Glomerular visceral epithelial cell (primary cell): ENCODE results near the gene HIPK2.
A peak's percentile ranks its signal among the peaks of the same experiment; 100 is the strongest.

ENCODE experiments used
- DNase-seq: peaks from one replicate; pipeline ENCODE4 v3.0.0-alpha.2; 2016; ENCODE audit errors: extremely low spot score

Gene HIPK2

DNA sequence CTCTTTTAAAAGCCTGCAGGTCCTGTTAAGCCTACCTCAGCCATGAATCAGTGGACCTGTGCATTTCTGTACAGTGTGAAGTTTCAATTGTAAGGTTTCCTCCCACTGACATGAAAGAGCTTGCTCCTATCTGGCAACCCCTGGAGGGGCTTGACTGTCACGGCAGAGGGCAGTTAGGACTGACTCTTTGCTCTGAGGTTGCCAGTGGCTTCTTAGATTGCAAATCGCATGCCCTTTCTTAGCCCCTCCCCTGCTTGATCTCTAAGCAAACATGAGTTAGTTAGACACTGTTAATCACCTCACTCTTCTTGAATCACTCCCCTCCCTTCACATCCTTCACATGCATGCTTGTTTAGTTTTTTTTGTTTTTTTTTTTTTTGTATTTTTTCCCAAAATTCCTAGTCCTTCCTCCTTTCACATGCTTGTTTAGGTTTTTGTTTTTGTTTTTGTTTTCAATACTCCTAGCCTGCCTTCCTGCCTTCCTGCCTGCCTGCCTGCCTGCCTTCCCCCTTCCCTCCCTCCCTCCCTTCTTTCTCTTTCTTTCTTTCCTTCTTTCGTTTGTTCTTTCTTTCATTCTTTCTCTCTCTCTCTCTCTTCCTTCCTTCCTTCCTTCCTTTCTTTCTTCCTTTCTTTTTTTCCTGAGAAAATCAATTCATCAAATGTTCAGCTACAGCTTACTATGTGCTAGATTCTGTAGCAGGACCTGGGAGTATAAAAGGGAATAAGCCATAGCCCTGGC lies 6.0 kb upstream of the HIPK2 start:
- no peak for DNase-seq

DNA sequence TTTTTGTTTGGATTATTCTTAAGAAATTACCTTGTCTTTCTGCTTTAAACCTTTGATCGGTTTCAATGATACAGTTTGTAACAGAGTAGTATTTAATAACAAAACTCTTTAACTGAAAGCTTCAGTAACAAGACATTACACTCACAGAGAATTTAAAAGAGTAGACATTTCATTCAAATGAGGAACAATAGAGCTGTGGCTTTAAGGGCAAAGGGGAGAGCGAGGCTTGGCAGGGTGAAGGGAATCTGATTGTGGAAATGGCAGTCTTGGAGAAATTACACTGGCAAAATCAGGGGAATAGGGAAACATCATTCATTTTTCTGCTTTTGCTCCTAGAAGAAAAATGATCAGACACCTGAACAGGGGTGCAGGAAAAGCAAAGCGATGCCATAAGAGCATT lies 5.1 kb upstream of the HIPK2 start:
- no peak for DNase-seq

DNA sequence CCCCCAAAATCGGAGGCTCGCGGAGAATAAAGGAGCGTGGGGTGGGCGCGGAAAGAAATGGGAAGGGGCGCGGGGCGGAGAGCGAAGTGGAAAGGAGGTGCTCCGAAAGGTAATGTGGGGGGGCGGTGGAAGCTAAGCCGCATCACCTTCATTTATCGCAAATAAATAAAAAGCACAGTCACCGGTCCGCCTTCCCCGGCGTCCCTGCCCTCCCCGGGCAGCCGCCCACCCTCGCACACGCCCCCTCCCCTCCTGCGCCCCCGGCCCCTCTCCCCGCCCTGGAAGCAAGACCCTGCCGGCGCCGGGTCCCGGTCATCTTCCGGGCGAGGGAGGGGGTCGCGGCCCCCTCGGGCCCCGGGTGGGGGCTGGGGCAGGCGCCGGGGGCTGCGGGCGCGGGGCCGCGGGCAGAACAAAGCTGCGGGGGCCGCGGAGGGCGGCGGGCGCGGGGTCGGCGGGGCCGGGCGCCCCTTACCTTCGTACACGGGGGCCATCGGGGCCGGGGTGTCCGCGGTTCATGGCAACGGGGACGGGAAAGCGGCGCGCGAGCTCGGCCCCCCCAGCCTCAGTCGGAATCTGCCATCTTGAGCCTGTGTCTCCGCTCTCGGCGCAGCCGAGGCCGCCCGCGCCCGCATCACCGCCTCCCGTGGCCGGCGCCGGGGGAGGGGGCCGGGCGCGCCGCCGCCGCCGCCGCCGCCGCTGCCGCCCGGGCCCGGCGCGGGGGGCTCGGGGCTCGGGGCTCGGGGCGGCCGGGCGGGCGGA lies 486 bp downstream of the HIPK2 start:
- peak; percentile 31 for DNase-seq

DNA sequence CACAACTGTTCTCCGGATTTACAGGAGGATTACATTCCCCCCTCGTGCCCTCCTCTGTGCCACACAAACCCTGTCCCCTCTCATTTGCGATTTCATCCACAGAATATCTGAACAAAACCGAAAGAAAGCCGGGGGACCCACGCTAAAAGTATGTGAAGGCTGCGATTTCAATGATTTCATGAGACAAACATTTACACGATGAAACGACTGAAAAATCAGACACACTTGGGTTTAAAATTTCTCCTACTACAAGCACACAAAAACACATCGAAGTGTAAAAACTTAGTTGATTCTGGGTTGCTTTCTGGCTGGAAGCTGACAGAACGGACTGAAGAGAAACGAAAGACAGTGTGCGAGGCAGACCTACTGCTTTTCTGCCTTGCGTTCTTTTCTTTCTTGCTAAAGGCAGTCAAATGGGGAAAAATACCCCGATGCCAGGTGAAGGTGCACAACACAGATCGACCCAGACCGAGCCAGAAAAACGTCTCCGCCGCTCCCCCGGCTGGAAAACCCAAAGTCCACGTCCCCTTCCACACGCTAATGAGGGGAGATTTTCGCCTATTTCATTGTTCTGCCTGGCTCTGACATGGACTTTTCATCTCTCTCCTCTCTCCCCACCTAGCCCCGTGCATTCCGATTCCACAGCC lies 1.2 kb downstream of the HIPK2 start:
- DNase-seq = peak; percentile 47

DNA sequence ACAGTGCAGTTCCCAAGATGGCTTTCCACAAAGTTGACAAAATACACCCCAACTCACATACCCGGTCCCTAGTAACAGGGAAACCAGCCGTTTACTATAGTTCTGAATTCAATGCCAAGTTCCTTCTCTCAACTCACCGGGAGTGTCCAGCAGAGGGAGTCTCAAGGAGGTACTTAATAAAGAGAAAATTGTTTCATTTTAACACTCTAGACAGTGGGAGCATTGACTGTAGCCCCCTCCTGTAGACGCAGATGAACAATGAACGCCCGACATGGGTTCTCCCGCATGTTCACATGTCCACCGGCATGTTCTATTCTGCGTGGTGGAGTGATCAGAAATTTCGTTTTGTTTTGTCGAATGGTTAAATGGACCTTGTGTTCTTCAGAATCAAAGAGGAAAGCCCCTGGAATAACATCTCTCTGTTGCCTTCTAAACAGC lies 1.9 kb downstream of the HIPK2 start:
- peak; percentile 71 for DNase-seq

DNA sequence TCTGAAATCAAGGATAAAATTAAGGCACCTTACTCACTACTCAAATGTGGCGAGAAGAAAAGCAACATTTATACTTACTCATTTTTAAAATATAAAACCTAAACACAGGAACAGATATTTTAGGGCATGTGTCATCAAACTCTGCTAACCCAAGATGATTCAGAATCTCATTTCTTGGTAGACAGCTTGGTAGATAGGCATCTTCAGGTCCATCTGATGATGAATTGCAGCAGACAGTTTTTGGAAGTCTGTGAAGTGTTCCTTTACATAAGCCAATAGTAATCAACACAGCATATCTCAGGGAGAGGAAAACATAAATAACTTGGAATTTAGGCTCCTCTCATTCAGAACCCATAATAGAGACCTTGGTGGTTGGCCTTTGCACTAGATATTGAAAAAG lies 3.4 kb downstream of the HIPK2 start:
- DNase-seq = peak; percentile 60

DNA sequence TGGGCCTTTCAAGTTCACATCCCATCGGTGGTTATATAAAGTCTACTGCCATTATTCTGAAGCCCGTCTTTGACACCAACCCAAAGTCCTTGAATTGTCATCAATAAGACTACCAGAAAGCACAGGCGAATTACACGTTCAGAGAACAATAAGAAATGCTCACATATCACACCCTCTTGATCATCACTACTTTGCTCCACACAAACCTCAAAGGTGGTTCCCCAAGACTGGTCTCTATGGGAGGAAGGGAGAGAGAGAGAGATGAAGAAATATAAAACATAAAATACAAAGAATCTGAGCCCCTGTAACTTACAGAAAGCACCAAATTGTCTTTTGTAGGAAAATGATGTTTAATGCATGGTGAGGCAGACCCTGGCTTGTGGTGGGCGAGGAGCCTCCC lies 4.4 kb downstream of the HIPK2 start:
- DNase-seq = no peak

DNA sequence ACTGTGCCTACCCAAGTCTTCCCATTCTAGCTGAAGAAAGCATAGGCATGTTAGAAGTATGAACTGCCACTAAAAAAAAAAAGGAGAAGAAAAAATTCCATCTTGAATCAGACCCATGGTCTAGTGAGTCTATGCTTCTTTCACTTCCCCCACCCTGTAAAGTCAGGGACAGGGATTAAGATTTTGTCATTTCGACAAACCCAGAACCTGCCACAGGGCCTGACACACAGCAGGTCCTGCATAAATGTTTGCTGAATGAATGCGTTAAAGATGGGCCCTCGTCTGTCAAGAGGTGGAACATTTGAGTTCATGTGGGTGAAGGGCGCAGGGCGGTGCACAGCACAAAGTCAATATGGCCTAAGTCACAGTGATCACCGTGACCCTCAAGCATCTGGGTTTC lies 4.9 kb downstream of the HIPK2 start:
- no peak for DNase-seq

DNA sequence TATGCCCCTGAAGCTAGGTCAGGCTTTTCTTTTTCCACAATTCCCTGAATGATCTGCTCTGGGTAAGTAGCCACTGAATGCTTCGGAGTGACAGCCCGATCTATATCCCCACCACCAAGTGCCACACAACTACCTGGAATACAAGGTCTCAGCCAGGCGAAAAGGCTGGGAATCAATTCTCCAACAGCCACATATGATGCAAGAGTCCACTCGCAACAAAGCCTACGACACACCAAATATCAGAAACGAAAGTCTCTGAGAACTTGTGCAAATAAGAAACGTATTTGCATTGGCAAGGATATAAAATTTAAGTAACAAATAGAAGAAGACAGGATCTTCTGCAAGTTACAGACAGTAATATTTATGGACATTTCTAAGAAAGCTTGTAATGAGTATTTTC lies 5.7 kb downstream of the HIPK2 start:
- no peak for DNase-seq

DNA sequence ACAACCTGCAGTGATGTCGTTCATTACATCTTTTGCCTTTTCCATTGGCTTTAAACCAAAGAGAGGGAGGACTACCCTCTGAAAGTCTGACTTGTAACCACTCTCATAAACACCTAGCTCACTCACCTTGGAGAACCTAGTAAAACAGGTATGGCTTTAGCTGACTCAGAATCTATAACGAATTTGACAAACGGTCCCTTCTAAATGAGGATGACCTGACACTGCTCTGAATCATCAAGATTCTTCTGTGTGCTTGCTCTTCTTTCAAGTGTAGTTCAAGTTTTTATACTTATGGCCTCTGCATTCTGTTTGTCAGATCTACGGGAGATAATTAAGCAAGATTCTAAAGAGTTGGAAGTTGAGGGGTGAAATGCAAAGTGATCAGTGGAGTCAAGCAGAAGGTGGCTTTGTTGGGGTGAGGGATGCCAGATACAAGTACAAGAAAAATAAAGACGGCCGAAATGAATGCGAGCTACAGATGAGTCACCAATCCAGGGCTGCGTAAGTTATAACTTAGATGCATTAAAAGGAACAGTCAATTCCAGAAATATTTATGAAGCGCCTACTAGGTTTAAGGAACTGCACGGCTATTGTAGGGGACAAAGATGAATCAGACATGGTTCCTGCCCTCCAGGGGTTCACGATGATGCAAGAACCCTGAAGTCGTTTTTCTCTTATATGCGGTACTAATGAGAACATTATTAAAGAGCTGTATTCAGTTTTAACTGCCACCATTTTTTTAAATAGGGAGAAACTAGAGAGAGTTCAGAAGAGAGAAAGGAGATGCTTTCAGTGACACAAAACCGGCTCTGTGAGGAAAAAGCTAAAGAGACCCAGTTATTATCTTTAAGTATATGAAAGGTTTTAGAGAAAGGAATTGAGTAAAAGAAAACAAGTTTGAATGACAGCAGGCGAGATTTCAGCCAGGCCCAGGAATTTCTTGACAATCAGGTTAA lies 6.5 kb downstream of the HIPK2 start:
- peak; percentile 65 for DNase-seq

DNA sequence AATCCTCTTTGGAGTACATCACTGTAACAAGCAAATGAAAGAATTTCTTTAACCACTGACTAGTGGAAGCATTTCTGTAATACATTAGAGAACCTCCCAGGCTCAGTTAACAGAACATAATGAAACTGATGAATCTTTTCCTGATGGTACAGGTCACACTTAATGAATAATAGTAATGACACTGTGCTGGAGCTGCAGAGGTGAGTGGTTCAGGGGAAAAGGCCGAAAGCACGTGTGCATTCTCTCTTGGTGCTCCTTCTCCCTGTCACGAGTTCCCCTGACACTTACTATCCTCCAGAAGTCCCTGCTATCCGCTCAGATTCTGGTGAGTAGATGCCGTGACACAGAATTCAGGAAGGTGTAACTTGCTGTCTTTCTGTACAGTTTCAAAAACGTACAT lies 8.0 kb downstream of the HIPK2 start:
- no peak for DNase-seq

DNA sequence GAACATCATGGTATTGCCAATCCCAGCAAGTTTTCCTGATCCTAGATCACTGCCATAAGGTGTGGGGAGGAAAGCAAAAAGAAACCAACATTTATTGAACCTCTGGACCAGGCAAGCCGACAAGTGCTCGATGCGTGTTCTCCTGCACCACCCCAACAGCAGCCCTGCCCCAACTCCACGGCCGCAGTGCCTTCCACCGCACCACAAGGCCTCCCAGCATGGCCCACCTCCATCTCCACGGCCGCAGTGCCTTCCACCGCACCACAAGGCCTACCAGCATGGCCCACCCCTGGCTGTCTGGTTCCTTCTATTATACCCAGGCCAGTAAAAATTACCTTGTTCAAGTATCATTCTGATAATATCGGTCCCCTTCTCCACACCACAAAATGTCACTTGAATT lies 8.7 kb downstream of the HIPK2 start:
- DNase-seq = no peak

DNA sequence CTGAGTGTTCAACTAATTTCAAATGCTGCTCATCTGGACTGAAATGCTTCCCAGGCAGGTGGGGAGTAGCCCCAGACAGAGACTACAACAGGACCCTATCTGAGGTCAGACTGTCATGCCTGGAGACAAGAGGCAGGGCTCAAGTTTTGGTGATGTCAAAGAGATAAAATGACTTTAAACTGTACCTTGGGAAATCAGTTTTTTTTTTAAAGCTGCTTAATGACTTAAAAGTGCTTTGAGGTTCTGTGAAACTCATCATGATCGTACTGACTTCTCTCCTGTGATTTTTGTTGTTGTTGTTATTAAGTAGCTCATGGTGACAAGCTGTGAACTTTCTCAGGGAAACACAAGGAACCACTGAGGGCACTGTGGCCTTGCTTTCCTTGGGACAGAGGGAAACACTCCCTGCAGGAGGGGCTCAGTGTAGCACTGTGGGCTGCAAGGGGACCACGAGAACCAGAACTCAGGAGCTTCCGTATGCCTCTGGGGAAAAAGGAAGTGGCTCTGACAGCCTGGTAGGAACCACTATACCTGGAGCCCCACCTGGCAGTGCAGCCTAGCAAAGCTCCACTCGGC lies 9.5 kb downstream of the HIPK2 start:
- DNase-seq = no peak

DNA sequence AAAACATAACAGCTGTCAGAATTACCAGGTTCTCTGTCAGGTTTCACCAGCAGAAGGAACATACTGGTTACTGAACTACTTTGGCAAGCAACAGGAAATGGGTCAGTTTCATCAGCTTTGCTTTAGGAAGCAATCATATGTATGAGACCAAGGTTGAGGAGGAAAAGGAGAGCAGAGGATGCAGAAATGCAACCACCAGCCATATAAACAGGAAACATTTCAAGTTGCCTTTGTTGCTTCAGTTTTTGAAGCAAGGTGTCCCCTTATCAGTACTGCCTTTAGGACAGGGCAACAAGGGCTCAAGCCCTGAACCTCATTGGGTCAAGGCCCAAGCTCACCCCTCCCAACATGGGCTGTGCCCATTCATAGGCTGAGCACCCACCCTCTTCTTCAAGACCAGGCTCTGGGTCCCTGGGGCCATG lies 10.2 kb downstream of the HIPK2 start:
- no peak for DNase-seq

DNA sequence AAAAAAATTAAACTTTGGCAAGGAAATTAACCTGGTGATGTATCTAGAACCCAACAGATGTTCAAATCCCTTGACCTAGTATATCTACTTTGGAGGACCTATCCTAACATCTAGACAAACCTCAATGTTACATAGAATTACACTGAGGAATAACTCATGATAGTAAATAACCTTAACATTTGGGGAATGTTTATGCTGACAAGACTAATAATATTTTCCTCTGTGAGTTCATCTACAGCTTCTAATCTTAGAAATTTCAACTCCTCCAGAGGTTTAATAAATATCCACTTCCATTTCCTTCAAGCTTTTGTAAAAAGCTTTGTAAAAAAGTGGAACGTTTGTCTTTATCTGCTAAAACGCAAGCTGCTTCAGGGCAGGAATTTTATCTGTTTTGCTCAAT lies 12.7 kb downstream of the HIPK2 start:
- DNase-seq = no peak

DNA sequence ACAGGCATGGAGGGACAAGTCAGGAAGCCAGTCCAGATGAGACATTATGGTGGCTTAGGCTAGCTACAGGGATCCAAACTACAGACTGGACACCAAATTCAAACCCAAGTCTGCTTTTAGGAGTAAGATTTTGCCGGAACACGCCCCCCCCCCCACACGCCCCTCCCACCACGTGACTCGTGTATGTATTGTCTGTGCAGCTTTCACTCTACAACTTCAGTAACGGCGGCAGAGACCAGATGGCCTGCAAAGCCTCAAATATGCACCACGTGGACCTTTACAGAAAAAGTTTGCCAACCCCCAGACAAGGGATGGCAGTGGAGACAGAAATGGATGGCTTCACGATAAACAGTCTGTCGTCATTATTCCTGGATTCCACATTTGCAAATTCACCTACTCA lies 14.5 kb downstream of the HIPK2 start:
- DNase-seq = no peak

DNA sequence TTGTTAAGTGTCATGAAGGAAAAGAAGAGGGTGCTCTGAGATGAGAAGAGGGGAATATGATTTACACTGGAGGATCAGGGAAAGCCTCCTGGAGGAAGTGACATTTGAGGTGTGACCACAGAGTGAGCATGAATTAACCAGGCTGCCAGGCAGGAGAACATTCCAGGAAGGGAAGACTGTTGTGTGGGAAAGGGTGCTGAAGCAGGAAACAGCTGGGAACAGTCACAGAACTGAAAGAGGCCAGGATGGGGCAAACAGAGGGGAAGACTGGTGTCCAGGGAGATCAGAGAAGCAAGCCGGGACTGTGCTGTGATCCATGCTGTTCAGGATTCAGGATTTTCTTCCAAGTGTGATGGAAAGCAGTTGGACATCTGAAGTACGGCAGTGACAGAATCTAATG lies 14.9 kb downstream of the HIPK2 start:
- peak; percentile 76 for DNase-seq

DNA sequence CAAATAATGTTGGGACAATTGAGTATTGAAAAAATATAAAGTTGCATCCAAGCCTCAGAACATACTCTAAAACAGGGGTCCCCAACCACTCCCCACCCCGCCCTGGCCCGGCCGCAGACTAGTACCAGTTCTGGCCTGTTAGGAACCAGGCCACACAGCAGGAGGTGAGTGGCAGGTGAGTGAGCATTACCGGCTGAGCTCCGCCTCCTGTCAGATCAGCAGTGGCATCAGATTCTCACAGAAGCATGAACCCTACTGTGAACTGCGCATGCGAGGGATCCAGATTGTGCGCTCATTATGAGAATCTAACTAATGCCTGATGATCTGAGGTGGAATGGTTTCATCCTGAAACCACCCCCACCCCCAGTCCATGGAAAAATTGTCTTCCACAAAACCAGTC lies 19.4 kb downstream of the HIPK2 start:
- DNase-seq = no peak

DNA sequence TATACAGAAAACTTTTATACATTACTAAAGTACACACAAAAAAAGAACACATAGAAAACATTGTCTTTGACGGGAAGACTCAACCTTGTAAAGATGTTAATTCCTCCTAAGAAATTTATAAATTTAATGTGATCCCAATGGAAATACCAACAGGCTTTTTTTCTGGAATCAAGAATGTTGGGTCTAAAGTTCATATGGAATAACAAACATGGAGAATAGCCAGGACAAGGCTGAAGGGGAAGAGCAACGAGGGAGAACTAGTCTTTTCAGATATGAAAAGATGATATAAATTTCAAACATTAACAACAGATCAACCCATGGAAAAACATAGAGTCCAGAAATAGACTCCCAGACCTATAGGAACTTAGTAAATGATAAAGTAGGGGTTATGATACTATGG lies 19.8 kb downstream of the HIPK2 start:
- DNase-seq = no peak

DNA sequence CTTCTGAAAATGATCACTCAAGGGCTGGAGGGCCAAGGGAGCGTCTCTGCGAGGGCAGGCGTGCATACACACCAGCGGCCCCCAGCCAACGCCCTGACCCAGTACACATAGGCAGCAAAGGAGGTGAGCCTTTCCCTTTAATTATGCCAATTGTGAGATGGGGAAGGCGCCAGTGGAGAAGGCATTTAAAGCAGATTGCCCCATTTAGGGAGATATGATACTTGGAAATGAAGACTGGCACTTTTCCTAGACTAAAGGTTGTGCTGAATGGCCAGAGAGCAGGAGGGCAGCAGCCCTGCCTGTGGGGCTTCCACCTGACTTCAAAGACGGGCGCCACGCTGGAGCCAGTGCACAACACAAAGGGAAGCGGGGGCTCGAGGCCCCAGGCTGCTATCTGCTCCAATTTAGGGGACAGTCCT lies 24.1 kb downstream of the HIPK2 start:
- DNase-seq = no peak

DNA sequence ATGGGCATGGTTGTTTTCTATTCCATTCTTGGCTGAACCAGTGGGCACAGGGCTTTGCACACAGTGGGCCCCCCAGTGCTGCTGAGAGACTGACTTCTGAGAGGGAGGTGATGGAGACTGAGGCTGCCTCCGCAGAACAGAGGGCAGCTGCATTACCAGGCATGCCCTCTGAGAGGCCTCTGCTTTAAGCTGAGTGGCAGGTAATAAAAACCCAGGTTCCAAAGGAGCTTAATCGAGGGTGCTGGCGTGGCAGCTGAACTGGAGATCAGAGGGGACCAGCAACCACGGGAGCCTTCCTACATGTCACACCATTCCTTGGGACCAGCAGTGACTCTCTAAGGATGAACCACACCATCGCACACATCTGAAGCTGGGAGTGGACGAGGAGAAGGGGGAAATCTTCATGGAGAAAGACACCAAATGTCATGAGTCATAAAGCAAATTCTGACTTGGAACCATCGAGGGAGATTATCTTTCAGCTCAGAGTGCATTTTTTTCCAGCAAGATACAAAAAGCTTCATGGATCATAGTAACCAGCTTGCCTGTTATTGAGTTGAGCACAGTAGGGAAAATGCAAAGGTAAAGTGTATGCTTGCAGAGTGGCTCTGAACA lies 24.6 kb downstream of the HIPK2 start:
- no peak for DNase-seq
